Gastrocnemius medialis (tissue), 4 donors: ENCODE measurements around the gene GARNL3.

Experiments
- CTCF ChIP-seq, 5 experiments: fragments of 450-650 bp in 3 of 5; fragments of 200-600 bp in 2 of 5; sonication (generic) in 2 of 5; IDR thresholded peaks in 4 of 5; conservative IDR thresholded peaks in 1 of 5; 1 replicate in 4 of 5; 2 replicates in 1 of 5; pipeline ENCODE4 v1.5.1; 2016 to 2019; ENCODE audit warnings: antibody characterized with exemption in 5 of 5, mild to moderate bottlenecking in 3 of 5, moderate library complexity in 3 of 5
- POLR2A ChIP-seq, 2 donors: fragments of 450-650 bp; IDR thresholded peaks; one replicate each; pipeline ENCODE4 v1.6.1; 2017; ENCODE audit warnings: antibody characterized with exemption in 2 of 2, mild to moderate bottlenecking in 2 of 2, moderate library complexity in 2 of 2

GRCh38 chr9:127356906-127357305, 92.3 kb downstream of the GARNL3 start:
- TF ChIP-seq CTCF (IDR thresholded peaks at IDR 0.05 in 4 of 5, conservative IDR thresholded peaks at IDR 0.05 in 1 of 5) = no peak
- TF ChIP-seq POLR2A (IDR thresholded peaks at IDR 0.05) = no peak
